ENCODE results near the gene RER1.

Gene RER1

GRCh38 chr1:2375923-2376260 is 15.7 kb upstream of the RER1 start:
- DNase-seq (ENCODE audit: low read depth), result no peak

GRCh38 chr1:2376261-2376741 is 15.3 kb upstream of the RER1 start:
- no peak for DNase-seq (ENCODE audit: low read depth)

GRCh38 chr1:2376931-2377672 is 14.5 kb upstream of the RER1 start:
- DNase-seq (ENCODE audit: low read depth), result no peak

- DNase-seq (ENCODE audit: low read depth), result no peak
Measured at GRCh38 chr1:2377751-2378440, 13.7 kb upstream of the RER1 start.

- no peak for DNase-seq (ENCODE audit: low read depth)
Measured at GRCh38 chr1:2378441-2378851, 13.2 kb upstream of the RER1 start.

DNA sequence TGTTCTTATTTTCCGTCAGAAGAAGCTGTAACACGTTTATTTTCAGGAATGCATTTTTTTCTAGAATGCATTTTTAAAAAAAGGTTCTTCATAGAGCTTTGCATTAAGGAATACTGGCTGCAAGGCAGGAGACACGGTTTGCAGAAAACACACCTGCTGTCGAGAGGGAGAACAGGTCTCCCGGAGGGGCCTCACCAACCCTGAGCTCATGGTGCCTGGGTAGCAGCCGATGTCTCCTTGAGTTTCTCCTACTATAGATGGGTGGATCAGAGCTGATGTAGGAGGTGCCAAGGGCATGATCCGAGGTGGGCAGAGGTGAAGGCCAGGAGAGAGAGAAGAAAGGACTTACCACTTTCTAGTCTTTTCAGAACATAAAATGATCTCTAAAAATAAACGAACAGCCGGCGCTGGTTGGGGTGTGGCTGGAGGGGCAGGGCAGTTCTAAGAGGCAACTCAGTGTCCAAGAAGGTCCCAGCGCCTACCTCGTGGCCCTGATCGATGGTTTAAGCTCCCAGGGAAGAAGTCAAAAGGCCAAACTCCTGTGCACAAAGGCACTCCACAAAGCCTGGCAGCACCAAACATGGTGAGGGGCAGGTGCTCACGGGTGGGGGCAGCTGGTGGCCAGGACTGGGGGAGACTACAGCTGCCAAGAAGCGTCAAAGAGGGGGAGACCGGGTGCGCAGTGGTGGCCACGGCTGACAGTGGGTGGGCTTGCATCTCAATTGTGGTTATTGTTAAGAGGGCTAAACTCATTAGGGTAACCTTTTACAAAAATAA is 12.5 kb upstream of the RER1 start:
- no peak for DNase-seq (ENCODE audit: low read depth)

DNA sequence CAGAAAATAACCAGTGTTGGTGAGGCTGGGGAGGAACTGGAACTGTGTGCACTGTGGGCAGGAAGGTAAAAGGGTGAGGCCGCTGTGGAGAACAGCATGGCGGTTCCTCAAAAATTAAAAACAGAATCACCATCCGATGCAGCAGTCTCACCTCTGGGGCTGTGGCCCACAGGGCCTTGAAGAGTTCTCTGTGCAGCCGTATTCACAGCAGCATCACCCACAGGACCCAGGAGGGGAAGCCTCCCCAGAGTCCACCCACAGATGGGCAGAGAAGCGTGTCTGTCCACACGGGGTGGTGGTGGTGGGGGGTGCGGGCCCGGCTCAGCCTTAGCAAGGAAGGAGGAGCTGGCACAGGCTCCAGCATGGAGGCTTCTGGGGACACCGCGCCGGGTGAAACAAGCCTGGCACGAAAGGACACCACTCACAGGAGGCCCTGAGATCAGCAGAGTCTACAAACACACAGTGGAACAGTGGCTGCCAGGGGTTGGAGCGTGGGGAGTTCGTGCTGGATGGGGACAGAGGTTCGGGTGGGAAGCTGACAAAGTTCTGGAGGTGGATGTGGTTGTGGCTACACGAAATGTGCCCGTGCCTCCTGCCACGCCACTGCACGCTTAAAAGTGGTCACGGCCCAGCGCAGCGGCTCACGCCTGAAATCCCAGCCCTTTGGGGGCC is 11.8 kb upstream of the RER1 start:
- no peak for DNase-seq (ENCODE audit: low read depth)

DNA sequence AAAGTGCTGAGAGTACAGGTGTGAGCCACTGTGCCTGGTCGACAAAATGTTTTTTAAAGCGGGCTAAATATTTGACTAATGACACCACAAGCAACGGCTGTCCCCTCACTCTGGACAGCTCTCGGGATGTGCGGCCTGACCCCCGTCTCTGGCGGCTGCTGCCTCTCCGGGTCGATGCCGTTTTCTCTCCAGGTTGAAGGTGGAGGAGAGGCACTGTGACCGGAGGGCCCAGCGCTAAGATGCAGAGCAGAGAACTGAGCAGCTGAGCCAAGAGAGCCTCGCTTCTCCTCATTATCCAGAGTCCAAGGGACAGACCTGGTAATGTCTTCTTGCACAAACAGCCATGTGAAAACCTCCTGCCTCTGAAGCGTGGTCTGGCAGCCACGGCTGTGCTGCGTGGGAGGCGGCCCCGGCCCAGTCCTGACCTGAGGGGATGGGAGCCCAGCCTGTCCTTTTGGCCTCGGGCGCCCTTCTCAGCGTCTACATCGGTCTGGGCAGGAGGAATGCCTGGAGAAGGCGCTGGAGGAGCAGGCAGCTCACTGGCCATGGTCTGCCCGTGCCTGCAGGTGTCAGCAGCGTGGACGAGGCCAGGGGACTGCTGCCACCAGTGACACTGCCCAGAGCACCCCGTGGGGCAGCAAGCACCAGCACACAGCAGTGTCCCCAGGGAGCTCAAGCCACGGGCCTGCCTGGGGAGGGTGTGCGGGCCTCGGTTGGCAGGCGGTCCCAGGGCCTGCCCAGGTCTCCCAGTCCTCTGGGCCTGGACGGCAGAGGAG is 10.6 kb upstream of the RER1 start:
- no peak for DNase-seq (ENCODE audit: low read depth)

GRCh38 chr1:2381741-2382620 is 9.7 kb upstream of the RER1 start:
- peak; percentile 56 for DNase-seq (ENCODE audit: low read depth)

- no peak for DNase-seq (ENCODE audit: low read depth)
Measured at GRCh38 chr1:2382621-2383361, 8.8 kb upstream of the RER1 start.

DNA sequence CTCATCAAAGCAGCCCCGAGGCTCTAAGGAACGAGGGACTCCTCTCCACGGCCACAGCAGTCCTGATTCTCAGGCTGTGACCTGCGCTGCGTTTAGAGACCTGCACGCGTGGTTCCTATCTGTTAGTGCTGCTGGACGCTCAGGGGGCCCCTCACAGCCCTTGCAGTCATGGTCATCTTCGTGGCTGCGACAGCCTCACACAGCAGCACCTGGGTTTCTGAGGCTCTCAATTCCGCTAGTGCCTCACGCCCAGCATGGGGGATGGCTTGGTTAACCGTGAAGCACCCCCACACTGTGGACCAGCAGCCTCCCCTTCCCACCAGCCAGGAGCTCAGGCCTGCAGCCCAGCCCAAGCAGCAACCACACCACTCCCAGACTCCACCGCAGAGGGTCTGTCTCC is 8.1 kb upstream of the RER1 start:
- no peak for DNase-seq (ENCODE audit: low read depth)

DNA sequence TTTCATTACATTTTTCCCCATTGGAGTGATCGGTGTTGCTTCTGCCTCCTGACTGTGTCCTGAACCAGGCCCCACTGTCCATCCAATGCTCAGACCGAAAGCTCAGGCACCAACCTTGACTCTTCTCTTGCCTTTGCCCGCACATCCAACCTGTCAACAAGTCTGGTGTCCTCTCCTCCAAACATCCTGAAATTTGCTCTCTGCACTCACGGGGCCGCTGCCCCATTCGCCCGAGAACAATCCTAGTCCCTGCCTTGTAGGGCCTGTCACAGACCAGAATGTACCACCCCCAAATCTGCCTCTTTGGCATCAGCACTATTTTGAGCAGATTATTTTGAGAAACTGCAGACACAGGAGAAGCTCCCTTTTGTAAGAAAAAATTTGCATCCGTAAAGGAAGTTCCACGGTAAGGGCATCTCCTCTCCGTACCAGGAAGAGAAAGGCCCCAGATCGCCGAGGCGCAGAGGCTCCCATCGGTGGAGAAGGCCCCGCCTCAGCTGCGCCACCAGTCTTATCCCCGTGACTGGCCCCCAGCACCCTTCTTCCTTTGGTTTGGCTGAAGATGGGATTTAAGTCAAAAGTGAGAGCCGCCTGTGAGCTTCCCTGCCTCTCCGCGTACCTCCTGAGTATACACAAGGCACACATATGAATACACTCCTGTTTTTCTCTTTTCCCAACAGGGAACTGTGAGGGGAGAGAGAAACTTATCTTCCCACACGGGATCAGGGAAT is 7.3 kb upstream of the RER1 start:
- no peak for DNase-seq (ENCODE audit: low read depth)

DNA sequence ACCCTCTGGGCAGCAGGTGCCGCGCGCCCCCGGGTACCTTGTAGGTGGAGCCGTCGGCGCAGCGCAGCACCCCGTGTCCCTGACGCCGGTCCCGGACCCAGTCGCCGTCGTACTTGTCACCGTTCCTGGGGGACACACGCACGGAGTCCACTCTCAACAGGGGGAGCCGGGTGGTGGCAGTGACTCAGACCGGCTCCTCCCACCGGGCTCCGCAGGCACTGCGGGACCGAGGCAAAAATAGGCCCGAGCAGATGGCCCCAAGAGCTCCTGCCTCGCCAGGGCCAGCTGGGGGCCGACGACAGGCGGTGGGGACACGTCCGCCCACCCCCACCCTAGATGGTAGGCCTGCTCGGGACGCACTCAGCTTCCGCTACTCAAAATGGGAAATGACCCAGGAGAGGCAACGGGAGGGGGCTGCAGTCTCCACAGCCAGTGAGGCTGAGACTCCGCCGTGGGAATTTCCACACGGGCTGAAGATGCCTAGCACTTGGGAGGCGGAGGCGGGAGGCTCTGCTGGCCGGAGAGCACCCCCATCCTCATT is 6.6 kb upstream of the RER1 start:
- no peak for DNase-seq (ENCODE audit: low read depth)

- DNase-seq (ENCODE audit: low read depth), result no peak
Measured at GRCh38 chr1:2385606-2386280, 5.9 kb upstream of the RER1 start.

GRCh38 chr1:2386636-2387611 is 4.7 kb upstream of the RER1 start:
- DNase-seq (ENCODE audit: low read depth), result no peak

DNA sequence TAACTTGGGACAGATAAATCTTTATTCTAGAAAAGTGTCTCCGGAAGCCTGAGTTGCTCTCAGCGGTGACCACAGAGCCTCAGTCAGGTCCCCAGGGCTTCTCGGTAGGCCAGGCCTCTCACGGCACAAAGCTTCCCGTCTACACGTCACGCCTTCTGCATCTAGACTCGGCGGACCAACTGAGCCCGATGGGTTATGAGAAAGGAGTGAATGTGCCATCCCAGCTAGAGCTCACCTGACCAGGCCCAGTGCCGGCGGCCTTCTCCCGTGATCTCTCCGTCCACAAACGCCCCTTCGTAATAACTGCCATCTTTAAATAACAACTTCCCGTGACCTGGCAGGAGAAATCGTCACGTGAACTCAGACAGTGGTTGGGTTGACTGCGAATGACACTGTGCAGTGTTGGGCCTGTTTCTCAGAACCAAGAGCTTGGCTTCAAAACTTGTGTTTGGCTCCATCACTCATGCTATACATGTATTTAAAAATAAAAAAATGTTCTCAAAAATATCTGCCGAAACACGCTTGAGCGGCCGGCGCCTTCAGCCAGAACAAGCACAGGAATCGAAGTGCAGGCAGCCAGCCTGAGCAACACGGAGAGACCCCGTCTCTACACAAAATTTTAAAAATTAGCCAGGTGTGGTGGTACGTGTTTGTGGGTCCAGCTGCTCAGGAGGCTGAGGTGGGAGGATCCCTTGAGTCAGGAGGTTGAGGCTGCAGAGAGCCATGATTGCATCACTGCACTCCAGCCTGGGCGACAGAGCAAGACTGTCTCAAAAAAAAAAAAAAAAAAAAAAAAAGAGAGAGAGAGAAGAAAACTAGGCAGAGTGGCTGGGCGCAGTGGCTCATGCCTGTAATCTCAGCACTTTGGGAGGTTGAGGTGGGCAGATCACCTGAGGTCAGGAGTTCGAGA is 3.4 kb upstream of the RER1 start:
- no peak for DNase-seq (ENCODE audit: low read depth)

Data from stimulated activated CD8-positive, alpha-beta memory T cell treated with anti-CD3 and anti-CD28 coated beads, Interleukin-12 subunit alpha, Interleukin-12 subunit beta, amount 100 ng/mL, for 1 hour (primary cell).